Transverse colon (tissue), 4 donors: ENCODE data around the gene SOX10.

Experiments
- EP300 ChIP-seq: sonication (generic); formaldehyde crosslinking; IDR thresholded peaks from one replicate; pipeline ENCODE4 v1.6.1; 2017; ENCODE audit warnings: antibody characterized with exemption, low read depth
- POLR2A ChIP-seq: fragments of 450-650 bp; IDR thresholded peaks from one replicate; pipeline ENCODE4 v1.6.1; 2016; ENCODE audit warnings: antibody characterized with exemption, mild to moderate bottlenecking, moderate library complexity
- POLR2AphosphoS5 ChIP-seq, 3 donors: sonication (generic); formaldehyde crosslinking; IDR thresholded peaks; one replicate each; pipeline ENCODE4 v1.6.1; 2016; ENCODE audit warnings: antibody characterized with exemption in 3 of 3
- TF ChIP-seq, protein P1 (sequence below), 5 experiments: fragments of 200-600 bp in 3 of 5; fragments of 450-650 bp in 2 of 5; sonication (generic) in 3 of 5; IDR thresholded peaks; 1 replicate in 2 of 5; 2 replicates in 3 of 5; pipeline ENCODE4 v1.5.1; 2016 to 2017; ENCODE audit warnings: antibody characterized with exemption in 5 of 5, inconsistent platforms in 3 of 5, mild to moderate bottlenecking in 2 of 5, moderate library complexity in 1 of 5

DNA sequence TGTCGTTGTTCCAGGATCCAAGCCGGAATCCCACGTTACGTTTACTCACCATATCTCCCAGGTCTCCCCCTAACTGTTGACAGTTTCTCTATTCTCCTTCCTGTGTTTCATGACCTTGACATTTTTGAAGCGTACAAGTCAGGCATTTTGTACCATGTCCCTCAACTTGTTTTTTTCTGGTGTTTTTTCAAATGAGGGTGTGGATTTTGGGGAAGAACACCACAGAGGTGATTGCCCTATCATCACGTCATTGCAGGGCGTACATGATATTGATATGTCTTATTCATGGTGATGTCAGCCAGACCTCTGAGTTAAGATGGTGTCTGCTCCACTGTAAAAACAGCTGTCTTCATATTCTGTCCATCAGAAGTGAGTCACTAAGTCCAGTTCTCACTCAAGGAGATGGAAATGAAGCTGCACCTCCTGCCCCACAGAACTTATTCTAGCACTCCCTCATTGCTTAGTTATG lies 28.3 kb upstream of the SOX10 start:
- TF ChIP-seq, protein P1, sequence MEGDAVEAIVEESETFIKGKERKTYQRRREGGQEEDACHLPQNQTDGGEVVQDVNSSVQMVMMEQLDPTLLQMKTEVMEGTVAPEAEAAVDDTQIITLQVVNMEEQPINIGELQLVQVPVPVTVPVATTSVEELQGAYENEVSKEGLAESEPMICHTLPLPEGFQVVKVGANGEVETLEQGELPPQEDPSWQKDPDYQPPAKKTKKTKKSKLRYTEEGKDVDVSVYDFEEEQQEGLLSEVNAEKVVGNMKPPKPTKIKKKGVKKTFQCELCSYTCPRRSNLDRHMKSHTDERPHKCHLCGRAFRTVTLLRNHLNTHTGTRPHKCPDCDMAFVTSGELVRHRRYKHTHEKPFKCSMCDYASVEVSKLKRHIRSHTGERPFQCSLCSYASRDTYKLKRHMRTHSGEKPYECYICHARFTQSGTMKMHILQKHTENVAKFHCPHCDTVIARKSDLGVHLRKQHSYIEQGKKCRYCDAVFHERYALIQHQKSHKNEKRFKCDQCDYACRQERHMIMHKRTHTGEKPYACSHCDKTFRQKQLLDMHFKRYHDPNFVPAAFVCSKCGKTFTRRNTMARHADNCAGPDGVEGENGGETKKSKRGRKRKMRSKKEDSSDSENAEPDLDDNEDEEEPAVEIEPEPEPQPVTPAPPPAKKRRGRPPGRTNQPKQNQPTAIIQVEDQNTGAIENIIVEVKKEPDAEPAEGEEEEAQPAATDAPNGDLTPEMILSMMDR (IDR thresholded peaks at IDR 0.05): no peak
- TF ChIP-seq EP300: no peak
- TF ChIP-seq POLR2AphosphoS5 (IDR thresholded peaks at IDR 0.05): no peak
- TF ChIP-seq POLR2A: no peak
